Fibroblast of lung (primary cell): ENCODE measurements around the gene HIF1AN. TPM values are rescaled to one million over a fixed set of nuclear protein-coding genes. Genes with fewer than 3 reads are reported as not detected.

Experiments used
- DNase-seq, 2 donors: peaks; one replicate each; pipeline versions ENCODE4 v3.0.0 to v3.0.0-alpha.2; 2010; ENCODE audit warnings: low read depth in 2 of 2
- H2AFZ ChIP-seq: 2 replicates; pipeline ENCODE4 v1.5.1; 2012; ENCODE audit warnings: low read length, control low read depth, inconsistent platforms
- H3K27ac ChIP-seq: 2 replicates; pipeline ENCODE4 v1.5.1; 2011; ENCODE audit warnings: low read length, control low read depth; ENCODE audit not compliant: insufficient read depth
- H3K27me3 ChIP-seq: 2 replicates; pipeline ENCODE4 v1.5.1; 2011; ENCODE audit warnings: mild to moderate bottlenecking, low read length; ENCODE audit not compliant: control insufficient read depth, insufficient read depth
- H3K36me3 ChIP-seq: 2 replicates; pipeline ENCODE4 v1.5.1; 2011; ENCODE audit warnings: low read length; ENCODE audit not compliant: control insufficient read depth, insufficient read depth
- H3K4me1 ChIP-seq: 2 replicates; pipeline ENCODE4 v1.5.1; 2011; ENCODE audit warnings: low read length; ENCODE audit not compliant: control insufficient read depth, insufficient read depth; ENCODE audit errors: extremely low read depth
- H3K4me2 ChIP-seq: 2 replicates; pipeline ENCODE4 v1.5.1; 2011; ENCODE audit warnings: low read length, control low read depth; ENCODE audit not compliant: insufficient read depth; ENCODE audit errors: extremely low read depth
- H3K4me3 ChIP-seq, 4 experiments: fragments of 200-600 bp in 1 of 4; sonication (generic) in 1 of 4; replicated peaks in 1 of 4; 2 replicates each; pipeline ENCODE4 v1.5.1; 2011 to 2016; ENCODE audit warnings: low read length in 4 of 4, low read depth in 3 of 4, mild to moderate bottlenecking in 3 of 4, control low read depth in 2 of 4, inconsistent platforms in 1 of 4, mixed read lengths in 1 of 4; ENCODE audit not compliant: insufficient read depth in 1 of 4; ENCODE audit errors: control extremely low read depth in 1 of 4
- H3K79me2 ChIP-seq: 2 replicates; pipeline ENCODE4 v1.5.1; 2012; ENCODE audit warnings: mild to moderate bottlenecking, low read length, inconsistent platforms; ENCODE audit not compliant: control insufficient read depth, insufficient read depth
- H3K9ac ChIP-seq: 2 replicates; pipeline ENCODE4 v1.5.1; 2011; ENCODE audit warnings: mild to moderate bottlenecking, low read length, control low read depth; ENCODE audit not compliant: insufficient read depth
- H3K9me3 ChIP-seq: 2 replicates; pipeline ENCODE4 v1.5.1; 2012; ENCODE audit warnings: low read depth, low read length; ENCODE audit not compliant: control insufficient read depth, insufficient read depth
- H4K20me1 ChIP-seq: 2 replicates; pipeline ENCODE4 v1.5.1; 2011; ENCODE audit warnings: low read length; ENCODE audit not compliant: control insufficient read depth, insufficient read depth; ENCODE audit errors: extremely low read depth
- CTCF ChIP-seq, 2 donors: IDR thresholded peaks in 1 of 2; conservative IDR thresholded peaks in 1 of 2; 1 replicate in 1 of 2; 2 replicates in 1 of 2; pipeline ENCODE4 v1.5.1; 2011 to 2012; ENCODE audit warnings: low read length in 2 of 2, control low read depth in 1 of 2, inconsistent platforms in 1 of 2, low read depth in 1 of 2, mild to moderate bottlenecking in 1 of 2
- EZH2 ChIP-seq: IDR thresholded peaks from 2 replicates; pipeline ENCODE4 v1.5.1; 2012; ENCODE audit warnings: low read length, control low read depth, mild to moderate bottlenecking; ENCODE audit errors: missing control alignments
- polyA minus RNA-seq: library from RNA; depleted of rRNA, polyadenylated mRNA; stranded (reverse); fragments of >200 nt; gene quantifications from 2 replicates; pipeline ENCODE4 v1.2.3, GENCODE V29; 2011; ENCODE audit warnings: low replicate concordance
- polyA plus RNA-seq, 2 donors: library from polyadenylated mRNA; depleted of rRNA in 1 of 2; stranded (reverse) in 1 of 2; unstranded in 1 of 2; fragments of >200 nt; gene quantifications; 2 replicates each; pipeline ENCODE4 v1.2.1, GENCODE V29; 2011 to 2012; ENCODE audit warnings: missing spikeins in 1 of 2
- total RNA-seq: library from RNA; depleted of rRNA; stranded (reverse); fragments of >200 nt; gene quantifications from 2 replicates; pipeline ENCODE4 v1.2.1, GENCODE V29; 2014

Gene HIF1AN
- total RNA-seq = 10.3 and 14.2 TPM in 2 replicates
- 16.6 and 26.6 TPM in 2 replicates for polyA plus RNA-seq
- 26.0 and 30.2 TPM in 2 replicates for polyA plus RNA-seq (2012)
- 31.8 and 38.5 TPM in 2 replicates for polyA minus RNA-seq

DNA sequence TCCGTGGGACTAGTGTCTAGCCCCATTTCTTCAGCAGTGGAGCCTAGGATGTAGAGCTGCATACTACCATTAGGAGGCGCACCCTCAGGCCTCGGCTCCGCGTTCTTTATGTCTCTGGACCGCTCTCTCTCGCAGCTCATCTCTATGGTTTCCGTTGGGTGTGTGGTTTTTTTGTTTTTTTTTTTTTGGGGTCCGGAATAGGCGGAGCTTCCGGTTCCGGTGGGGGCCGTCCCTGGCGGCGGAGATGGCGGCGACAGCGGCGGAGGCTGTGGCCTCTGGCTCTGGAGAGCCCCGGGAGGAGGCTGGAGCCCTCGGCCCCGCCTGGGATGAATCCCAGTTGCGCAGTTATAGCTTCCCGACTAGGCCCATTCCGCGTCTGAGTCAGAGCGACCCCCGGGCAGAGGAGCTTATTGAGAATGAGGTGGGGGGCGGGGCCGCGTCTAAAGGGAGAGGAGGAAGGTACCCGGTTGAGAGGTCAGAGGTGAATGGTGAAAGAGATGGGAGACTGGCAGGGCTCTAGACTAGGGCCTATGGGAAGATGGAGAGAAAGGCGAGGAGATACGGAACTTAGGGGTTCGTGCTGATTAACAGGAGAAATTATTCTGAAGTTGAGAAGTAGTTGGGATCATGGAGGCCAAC is at the start of gene HIF1AN:
Gene HIF1AN, plus strand, starts transcription at position 229 of the 639 bp plus-strand sequence. Its CDS starts 16 bp downstream, at position 245.
- TF ChIP-seq EZH2 (no peak), CTCF (conservative IDR thresholded peaks at IDR 0.05 in 1 of 2, IDR thresholded peaks at IDR 0.05 in 1 of 2; ENCODE audit: low read depth in 1 of 2, low read length in 2 of 2) (peak; percentile 95 to 96)
- Histone ChIP-seq H3K27ac (peak within 1 kb of the TSS; percentile 24), H3K9ac (peak within 1 kb of the TSS; percentile 32), H3K9me3 (no peaks in the 10 kb centered on the region), H3K27me3 (no peaks in the 10 kb centered on the region), H3K4me3 (peak within 1 kb of the TSS; percentile 51 to 93 (median 60)), H3K36me3 (peaks cover 8% of the 10 kb centered on the region), H4K20me1 (no peaks in the 10 kb centered on the region), H3K79me2 (peaks cover 27% of the 10 kb centered on the region), H3K4me2 (peak within 1 kb of the TSS; percentile 95), H3K4me1 (peaks cover 2% of the 10 kb centered on the region), H2AFZ (peak within 1 kb of the TSS; percentile 96)
- peak; percentile 91 to 97 for DNase-seq

- no peaks in the 10 kb centered on the region for H3K4me1 ChIP-seq
- H2AFZ ChIP-seq = no peak overlapping the region
- H3K4me3 ChIP-seq = no peak overlapping the region
- no peaks in the 10 kb centered on the region for H3K9me3 ChIP-seq
- no peak for TF ChIP-seq EZH2
- TF ChIP-seq CTCF (conservative IDR thresholded peaks at IDR 0.05 in 1 of 2, IDR thresholded peaks at IDR 0.05 in 1 of 2; ENCODE audit: low read depth in 1 of 2, low read length in 2 of 2) = no peak
- peaks cover 11% of the 10 kb centered on the region for H3K27me3 ChIP-seq
- H4K20me1 ChIP-seq = no peaks in the 10 kb centered on the region
- no peaks in the 10 kb centered on the region for H3K79me2 ChIP-seq
- no peaks in the 10 kb centered on the region for H3K36me3 ChIP-seq
- H3K4me2 ChIP-seq = no peak overlapping the region
- no peak overlapping the region for H3K27ac ChIP-seq
- no peak overlapping the region for H3K9ac ChIP-seq
- DNase-seq = no peak
Measured at GRCh38 chr10:100487529-100487928, 48.2 kb upstream of the HIF1AN start.

DNA sequence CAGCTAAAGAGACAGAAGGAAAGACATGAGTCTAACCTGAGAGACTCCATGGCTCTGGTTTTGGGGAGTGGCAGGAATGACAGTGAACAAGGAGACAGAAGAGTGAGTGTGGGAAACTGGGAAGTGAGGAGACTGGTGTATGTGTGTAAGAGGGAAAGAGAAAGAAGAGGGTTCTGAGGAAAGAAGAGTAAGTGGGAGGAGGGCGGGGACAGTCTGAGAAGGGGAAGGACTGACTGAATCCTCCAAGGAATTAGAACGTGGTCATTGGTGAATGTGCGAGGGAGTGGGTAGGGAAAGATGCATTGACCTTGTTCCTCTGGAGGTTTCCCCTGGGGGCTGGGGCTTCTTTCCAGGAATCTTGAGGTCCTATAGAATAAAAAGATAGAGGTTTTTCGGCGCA is 46.3 kb upstream of the HIF1AN start:
- Histone ChIP-seq H3K4me3 (no peak overlapping the region), H3K4me1 (no peaks in the 10 kb centered on the region), H4K20me1 (no peaks in the 10 kb centered on the region), H3K27me3 (peaks cover under 1% of the 10 kb centered on the region), H3K36me3 (no peaks in the 10 kb centered on the region), H3K79me2 (no peaks in the 10 kb centered on the region), H2AFZ (no peak overlapping the region), H3K9ac (no peak overlapping the region), H3K27ac (no peak overlapping the region), H3K9me3 (no peaks in the 10 kb centered on the region), H3K4me2 (no peak overlapping the region)
- no peak for TF ChIP-seq CTCF (conservative IDR thresholded peaks at IDR 0.05 in 1 of 2, IDR thresholded peaks at IDR 0.05 in 1 of 2; ENCODE audit: low read depth in 1 of 2, low read length in 2 of 2)
- TF ChIP-seq EZH2 = no peak
- DNase-seq = no peak
